ENCODE measurements around the gene SPOUT1.

DNA sequence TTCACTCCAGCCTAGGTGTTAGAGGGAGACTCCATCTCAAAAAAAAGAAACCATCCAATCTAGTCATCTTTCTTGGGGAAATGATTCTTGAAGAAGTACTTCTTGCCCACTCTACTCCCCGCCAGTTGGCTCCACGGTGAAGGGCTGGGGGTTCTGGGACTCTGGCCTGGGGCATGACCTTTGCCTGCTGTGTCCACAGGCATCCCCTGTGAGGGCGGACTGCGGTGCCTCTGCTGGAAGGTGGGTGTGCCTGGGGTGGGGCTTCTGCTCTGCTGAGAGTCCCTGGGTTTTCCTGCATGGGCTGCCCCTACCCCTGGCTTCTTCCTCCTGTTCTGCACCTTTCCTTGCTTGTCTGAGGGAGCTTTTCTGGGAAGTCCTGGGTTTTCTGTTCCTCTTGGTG lies 39.1 kb downstream of the SPOUT1 start:
- TF ChIP-seq, protein P1, sequence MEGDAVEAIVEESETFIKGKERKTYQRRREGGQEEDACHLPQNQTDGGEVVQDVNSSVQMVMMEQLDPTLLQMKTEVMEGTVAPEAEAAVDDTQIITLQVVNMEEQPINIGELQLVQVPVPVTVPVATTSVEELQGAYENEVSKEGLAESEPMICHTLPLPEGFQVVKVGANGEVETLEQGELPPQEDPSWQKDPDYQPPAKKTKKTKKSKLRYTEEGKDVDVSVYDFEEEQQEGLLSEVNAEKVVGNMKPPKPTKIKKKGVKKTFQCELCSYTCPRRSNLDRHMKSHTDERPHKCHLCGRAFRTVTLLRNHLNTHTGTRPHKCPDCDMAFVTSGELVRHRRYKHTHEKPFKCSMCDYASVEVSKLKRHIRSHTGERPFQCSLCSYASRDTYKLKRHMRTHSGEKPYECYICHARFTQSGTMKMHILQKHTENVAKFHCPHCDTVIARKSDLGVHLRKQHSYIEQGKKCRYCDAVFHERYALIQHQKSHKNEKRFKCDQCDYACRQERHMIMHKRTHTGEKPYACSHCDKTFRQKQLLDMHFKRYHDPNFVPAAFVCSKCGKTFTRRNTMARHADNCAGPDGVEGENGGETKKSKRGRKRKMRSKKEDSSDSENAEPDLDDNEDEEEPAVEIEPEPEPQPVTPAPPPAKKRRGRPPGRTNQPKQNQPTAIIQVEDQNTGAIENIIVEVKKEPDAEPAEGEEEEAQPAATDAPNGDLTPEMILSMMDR (conservative IDR thresholded peaks at IDR 0.05), result no peak
- TF ChIP-seq EZH2 (IDR thresholded peaks at IDR 0.05; ENCODE audit: low read depth), result no peak
